Activated naive CD8-positive, alpha-beta T cell treated with anti-CD3 and anti-CD28 coated beads for 36 hours (primary cell): Measurements from ENCODE around the gene CCDC27. TPM values are rescaled to one million over a fixed set of nuclear protein-coding genes. Genes with fewer than 3 reads are reported as not detected.

ENCODE experiments used
- DNase-seq: peaks from one replicate; pipeline ENCODE4 v3.0.0; 2021
- H3K27ac Mint-ChIP-seq: one replicate; pipeline ENCODE4 v1.8.0; 2022; ENCODE audit warnings: mild to moderate bottlenecking, moderate library complexity, mixed read lengths
- H3K27me3 Mint-ChIP-seq: one replicate; pipeline ENCODE4 v1.8.0; 2022; ENCODE audit warnings: mild to moderate bottlenecking, mixed read lengths
- H3K36me3 Mint-ChIP-seq: one replicate; pipeline ENCODE4 v1.8.0; 2021; ENCODE audit warnings: mild to moderate bottlenecking, mixed read lengths
- H3K4me1 Mint-ChIP-seq: one replicate; pipeline ENCODE4 v1.8.0; 2021; ENCODE audit warnings: mixed read lengths
- H3K4me3 Mint-ChIP-seq: one replicate; pipeline ENCODE4 v1.8.0; 2022; ENCODE audit warnings: mild to moderate bottlenecking, moderate library complexity, mixed read lengths
- H3K9me3 Mint-ChIP-seq: one replicate; pipeline ENCODE4 v1.8.0; 2022; ENCODE audit warnings: mixed read lengths
- total RNA-seq, 2 experiments: library from RNA; stranded (reverse); gene quantifications; one replicate each; pipeline ENCODE4 v1.2.3, GENCODE V29; 2021

CCDC27 gene
- total RNA-seq, 2 experiments from 2014 or later: not detected

- H3K27ac Mint-ChIP-seq: peak overlapping the region; percentile 85
- H3K27me3 Mint-ChIP-seq: peaks cover 3% of the 10 kb centered on the region
- H3K9me3 Mint-ChIP-seq: no peaks in the 10 kb centered on the region
- peaks cover 8% of the 10 kb centered on the region for H3K4me1 Mint-ChIP-seq
- no peaks in the 10 kb centered on the region for H3K36me3 Mint-ChIP-seq
- H3K4me3 Mint-ChIP-seq: peak overlapping the region; percentile 79
- peak; percentile 88 for DNase-seq
These were observed 19.9 kb downstream of the CCDC27 start for GRCh38 chr1:3772027-3772714.

DNA sequence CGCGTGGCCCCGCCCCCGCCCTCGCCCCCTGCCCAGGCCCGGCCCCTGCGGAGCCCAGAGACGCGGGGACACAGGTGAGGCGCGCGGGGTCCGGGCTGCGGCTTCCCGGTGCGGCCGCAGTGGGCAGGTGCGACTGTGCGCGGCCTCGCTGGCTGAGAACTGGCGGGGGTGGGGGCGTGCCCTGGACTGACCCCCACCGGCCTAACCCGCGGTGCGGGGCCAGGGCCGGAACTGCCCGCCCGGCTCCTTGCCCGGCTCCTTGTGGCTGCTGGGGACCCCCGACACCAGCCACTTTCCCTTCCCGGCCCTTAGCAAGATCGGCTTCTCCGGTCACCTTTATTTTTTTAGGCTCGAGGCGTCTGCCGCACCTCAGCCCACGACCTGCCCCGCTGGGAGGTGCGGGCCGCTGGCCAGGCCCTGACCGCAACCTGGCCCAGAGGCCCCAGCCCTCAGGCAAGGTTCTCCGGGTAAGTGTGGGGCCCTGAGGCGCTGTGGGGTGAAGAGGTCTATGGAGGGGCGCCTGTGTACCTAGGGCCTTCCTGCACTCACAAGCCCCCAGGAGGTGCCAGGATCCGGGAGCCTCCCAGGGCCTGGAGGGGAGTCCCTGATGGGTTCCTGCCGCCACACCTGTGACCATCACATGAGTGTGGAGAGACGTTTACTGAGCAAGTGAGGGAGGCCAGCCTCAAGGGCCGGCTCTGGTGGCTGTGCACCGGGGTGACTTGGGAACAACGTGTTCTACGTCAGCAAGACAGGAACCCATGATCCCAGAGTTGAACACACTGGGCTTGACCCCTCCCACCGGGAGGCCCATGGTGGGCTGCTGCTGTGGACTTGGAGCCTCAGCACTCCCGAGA is 20.7 kb downstream of the CCDC27 start, which contains the start of gene SMIM1:
SMIM1 (plus strand) TSS at position 35 of the 857 bp plus-strand sequence. CDS start 2,625 bp downstream, outside the sequence.
- Mint-ChIP-seq H3K27me3 (no peaks in the 10 kb centered on the region), H3K4me1 (peaks cover 8% of the 10 kb centered on the region), H3K36me3 (no peaks in the 10 kb centered on the region), H3K27ac (peak within 1 kb of the TSS; percentile 85), H3K9me3 (no peaks in the 10 kb centered on the region), H3K4me3 (peak within 1 kb of the TSS; percentile 79)
- no peak for DNase-seq

GRCh38 chr1:3773572-3774275 is 21.5 kb downstream of the CCDC27 start:
- Mint-ChIP-seq H3K27me3 (no peaks in the 10 kb centered on the region), H3K4me3 (no peak overlapping the region), H3K27ac (no peak overlapping the region), H3K4me1 (peaks cover 8% of the 10 kb centered on the region), H3K9me3 (no peaks in the 10 kb centered on the region), H3K36me3 (no peaks in the 10 kb centered on the region)
- no peak for DNase-seq

GRCh38 chr1:3774276-3774945 is 22.2 kb downstream of the CCDC27 start:
- H3K4me1 Mint-ChIP-seq: peaks cover 8% of the 10 kb centered on the region
- H3K9me3 Mint-ChIP-seq: no peaks in the 10 kb centered on the region
- H3K36me3 Mint-ChIP-seq: peaks cover 2% of the 10 kb centered on the region
- H3K4me3 Mint-ChIP-seq: no peak overlapping the region
- no peak overlapping the region for H3K27ac Mint-ChIP-seq
- no peaks in the 10 kb centered on the region for H3K27me3 Mint-ChIP-seq
- DNase-seq: no peak

GRCh38 chr1:3774946-3775489 is 22.8 kb downstream of the CCDC27 start:
- H3K4me1 Mint-ChIP-seq: peaks cover 8% of the 10 kb centered on the region
- no peaks in the 10 kb centered on the region for H3K9me3 Mint-ChIP-seq
- H3K27me3 Mint-ChIP-seq: no peaks in the 10 kb centered on the region
- H3K4me3 Mint-ChIP-seq: no peak overlapping the region
- H3K27ac Mint-ChIP-seq: no peak overlapping the region
- no peak for DNase-seq
- peaks cover 2% of the 10 kb centered on the region for H3K36me3 Mint-ChIP-seq

DNA sequence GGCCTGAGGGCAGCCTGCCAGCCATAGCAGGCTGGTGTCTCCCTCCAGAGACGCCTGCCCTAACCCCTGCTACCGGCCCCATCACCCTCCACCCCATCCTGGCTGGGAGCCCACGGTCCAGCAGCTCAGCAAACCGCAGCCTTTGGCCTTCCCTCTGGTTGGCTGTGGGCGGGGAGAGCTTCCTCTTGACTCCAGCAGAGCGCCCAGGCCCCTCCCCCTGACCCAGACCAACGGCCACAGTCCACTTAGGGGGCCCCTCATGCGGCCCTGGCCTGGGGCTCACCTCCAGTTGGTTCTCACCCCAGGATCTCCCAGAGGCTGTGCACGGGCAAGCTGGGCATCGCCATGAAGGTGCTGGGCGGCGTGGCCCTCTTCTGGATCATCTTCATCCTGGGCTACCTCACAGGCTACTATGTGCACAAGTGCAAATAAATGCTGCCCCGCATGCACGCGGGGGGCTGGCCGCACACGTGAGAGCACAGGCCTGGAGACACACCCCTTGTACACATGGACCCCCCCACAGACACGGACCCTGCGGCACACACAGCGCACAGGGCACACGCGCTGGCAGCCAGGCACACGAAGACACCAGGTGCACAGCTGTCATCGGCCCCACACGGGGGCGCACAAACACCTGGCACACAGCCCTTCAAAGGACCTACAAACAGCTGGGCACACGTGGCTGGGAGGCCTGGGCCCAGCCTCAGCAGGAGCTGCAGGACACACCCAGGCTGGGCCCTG is 23.4 kb downstream of the CCDC27 start:
- peaks cover 8% of the 10 kb centered on the region for H3K4me1 Mint-ChIP-seq
- no peaks in the 10 kb centered on the region for H3K27me3 Mint-ChIP-seq
- DNase-seq: peak; percentile 59
- no peak overlapping the region for H3K27ac Mint-ChIP-seq
- no peak overlapping the region for H3K4me3 Mint-ChIP-seq
- no peaks in the 10 kb centered on the region for H3K9me3 Mint-ChIP-seq
- H3K36me3 Mint-ChIP-seq: peaks cover 5% of the 10 kb centered on the region

GRCh38 chr1:3776231-3776961 is 24.1 kb downstream of the CCDC27 start:
- Mint-ChIP-seq H3K4me3 (no peak overlapping the region), H3K4me1 (peaks cover 8% of the 10 kb centered on the region), H3K9me3 (no peaks in the 10 kb centered on the region), H3K27ac (no peak overlapping the region), H3K27me3 (no peaks in the 10 kb centered on the region), H3K36me3 (peaks cover 5% of the 10 kb centered on the region)
- no peak for DNase-seq

- Mint-ChIP-seq H3K27ac (no peak overlapping the region), H3K36me3 (peaks cover 5% of the 10 kb centered on the region), H3K4me3 (no peak overlapping the region), H3K27me3 (no peaks in the 10 kb centered on the region), H3K4me1 (peaks cover 4% of the 10 kb centered on the region), H3K9me3 (no peaks in the 10 kb centered on the region)
- DNase-seq: no peak
These were observed 24.9 kb downstream of the CCDC27 start for GRCh38 chr1:3777078-3777547.

DNA sequence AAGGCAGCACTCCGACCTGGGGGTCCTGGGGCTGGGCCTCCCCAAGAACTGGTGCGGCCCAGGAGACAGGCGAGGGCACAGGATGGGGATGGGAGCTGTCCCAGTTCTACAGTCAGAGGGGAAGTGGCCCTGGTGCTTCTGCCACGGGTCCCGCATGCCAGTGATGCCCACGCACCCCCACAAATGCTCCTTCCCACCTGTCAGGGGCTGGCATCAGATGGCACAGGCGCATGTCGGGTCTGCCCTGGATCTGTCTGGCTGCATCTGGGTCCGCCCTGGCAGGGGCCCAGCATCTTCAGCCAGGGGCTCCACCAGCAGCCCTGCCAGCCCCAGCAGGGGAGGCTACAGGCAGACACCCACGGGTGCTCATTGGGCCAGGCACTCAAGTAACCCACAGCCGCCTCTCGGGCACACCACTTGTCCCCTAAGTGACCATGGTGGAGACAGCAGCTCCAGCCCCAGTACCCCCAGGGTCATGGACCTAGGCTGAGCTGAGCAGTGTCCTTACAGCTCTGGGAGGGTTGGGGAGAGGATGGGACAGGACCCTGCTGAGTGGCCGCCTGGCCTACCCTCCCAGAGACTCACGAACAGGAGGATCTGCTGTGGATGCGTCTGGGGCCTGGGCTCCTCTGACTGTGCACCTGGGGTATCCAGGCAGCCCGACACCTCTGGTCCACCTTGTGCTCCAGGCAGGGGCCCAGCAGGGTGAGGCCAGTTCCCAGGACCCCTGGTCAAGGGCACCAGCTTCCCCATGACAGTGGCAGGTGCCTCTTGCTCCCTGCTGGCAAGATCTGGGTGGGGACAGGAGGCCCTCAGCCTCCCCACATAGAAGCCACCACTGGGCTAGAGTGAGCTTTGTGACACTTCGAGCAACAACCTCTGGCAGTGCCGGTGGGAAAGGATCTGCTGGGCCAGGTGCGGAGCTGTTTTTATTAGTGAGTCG is 25.7 kb downstream of the CCDC27 start:
- no peaks in the 10 kb centered on the region for H3K9me3 Mint-ChIP-seq
- H3K4me3 Mint-ChIP-seq: no peak overlapping the region
- peaks cover 5% of the 10 kb centered on the region for H3K36me3 Mint-ChIP-seq
- H3K27me3 Mint-ChIP-seq: no peaks in the 10 kb centered on the region
- H3K4me1 Mint-ChIP-seq: peaks cover 4% of the 10 kb centered on the region
- no peak for DNase-seq
- H3K27ac Mint-ChIP-seq: no peak overlapping the region

GRCh38 chr1:3778590-3779264 is 26.5 kb downstream of the CCDC27 start:
- Mint-ChIP-seq H3K27me3 (no peaks in the 10 kb centered on the region), H3K4me1 (peaks cover 2% of the 10 kb centered on the region), H3K9me3 (no peaks in the 10 kb centered on the region), H3K27ac (no peak overlapping the region), H3K36me3 (peaks cover 5% of the 10 kb centered on the region), H3K4me3 (no peak overlapping the region)
- DNase-seq: no peak

DNA sequence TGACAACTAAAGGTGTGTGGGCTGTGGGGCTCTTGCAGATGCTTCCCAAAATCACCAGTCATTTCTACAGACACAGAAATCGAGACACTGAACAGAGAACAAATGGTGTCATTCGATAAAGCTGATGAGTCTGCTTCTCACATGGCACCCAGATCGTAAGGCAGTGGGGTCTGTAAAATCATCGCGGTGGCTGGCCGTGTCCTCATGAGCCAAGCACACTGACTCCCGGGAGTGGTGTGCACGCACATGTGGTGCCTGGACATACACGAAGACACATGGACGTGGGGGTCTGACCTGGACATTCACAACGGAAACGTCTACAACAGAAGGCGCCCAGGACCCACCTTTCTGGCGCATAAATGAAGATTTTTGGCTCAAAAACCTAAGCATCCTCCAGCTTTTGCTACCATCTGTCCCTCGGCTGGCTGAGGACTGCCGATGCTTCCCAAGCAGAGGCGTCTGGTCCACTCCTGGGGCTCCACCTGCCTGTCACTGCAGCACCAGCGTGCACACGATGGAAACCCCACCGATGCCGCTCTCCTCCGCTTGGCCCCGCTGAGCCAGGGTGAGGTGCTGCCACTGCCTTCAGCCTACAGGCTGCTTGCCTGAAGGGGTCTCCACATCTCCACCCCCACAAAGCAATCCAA is 27.1 kb downstream of the CCDC27 start:
- no peak for DNase-seq
- H3K4me3 Mint-ChIP-seq: no peak overlapping the region
- no peaks in the 10 kb centered on the region for H3K9me3 Mint-ChIP-seq
- H3K27me3 Mint-ChIP-seq: no peaks in the 10 kb centered on the region
- H3K36me3 Mint-ChIP-seq: peaks cover 10% of the 10 kb centered on the region
- peaks cover 2% of the 10 kb centered on the region for H3K4me1 Mint-ChIP-seq
- no peak overlapping the region for H3K27ac Mint-ChIP-seq
